ENCODE results near the gene ANKRD52.
A peak's percentile ranks its signal among the peaks of the same experiment; 100 is the strongest.

ANKRD52 gene

GRCh38 chr12:56224954-56225353 lies 33.2 kb downstream of the ANKRD52 start:
- Mint-ChIP-seq H3K9me3 (no peaks in the 10 kb centered on the region), H3K27me3 (ENCODE audit: low read depth) (no peaks in the 10 kb centered on the region), H3K4me3 (peak overlapping the region; percentile 79 to 86 (median 83)), H3K4me1 (peaks cover 39% of the 10 kb centered on the region), H3K36me3 (ENCODE audit: low read depth) (peaks cover 7% of the 10 kb centered on the region), H3K27ac (peak overlapping the region; percentile 12 to 100 (median 100))
- no peak for TF ChIP-seq CTCF (IDR thresholded peaks at IDR 0.05; ENCODE audit: unreplicated experiment in 3 of 3)

GRCh38 chr12:56224102-56224701 lies 34.0 kb downstream of the ANKRD52 start, which contains the start of gene NABP2:
Gene NABP2 (plus strand): TSS chr12:56224342. CDS start chr12:56224857, 515 bp downstream.
- no peaks in the 10 kb centered on the region for H3K9me3 Mint-ChIP-seq
- peak within 1 kb of the TSS; percentile 83 to 98 (median 86) for H3K4me3 Mint-ChIP-seq
- peak within 1 kb of the TSS; percentile 100 for H3K27ac Mint-ChIP-seq
- no peaks in the 10 kb centered on the region for H3K27me3 Mint-ChIP-seq (ENCODE audit: low read depth)
- peak; percentile 90 to 97 (median 96) for TF ChIP-seq CTCF (IDR thresholded peaks at IDR 0.05; ENCODE audit: unreplicated experiment in 3 of 3)
- peaks cover 7% of the 10 kb centered on the region for H3K36me3 Mint-ChIP-seq (ENCODE audit: low read depth)
- peaks cover 39% of the 10 kb centered on the region for H3K4me1 Mint-ChIP-seq

- Mint-ChIP-seq H3K36me3 (ENCODE audit: low read depth) (peaks cover 7% of the 10 kb centered on the region), H3K9me3 (no peaks in the 10 kb centered on the region), H3K27me3 (ENCODE audit: low read depth) (no peaks in the 10 kb centered on the region), H3K4me1 (peaks cover 39% of the 10 kb centered on the region), H3K27ac (peak overlapping the region; percentile 100), H3K4me3 (peak overlapping the region; percentile 79 to 86 (median 83))
- TF ChIP-seq CTCF (IDR thresholded peaks at IDR 0.05; ENCODE audit: unreplicated experiment in 3 of 3), result no peak
Measured at GRCh38 chr12:56223571-56224101, 34.5 kb downstream of the ANKRD52 start.

GRCh38 chr12:56222531-56222895 lies 35.7 kb downstream of the ANKRD52 start:
- H3K4me3 Mint-ChIP-seq, result peak overlapping the region; percentile 96 to 98 (median 98)
- peaks cover 39% of the 10 kb centered on the region for H3K4me1 Mint-ChIP-seq
- no peak for TF ChIP-seq CTCF (IDR thresholded peaks at IDR 0.05; ENCODE audit: unreplicated experiment in 3 of 3)
- H3K36me3 Mint-ChIP-seq (ENCODE audit: low read depth), result peaks cover 7% of the 10 kb centered on the region
- peak overlapping the region; percentile 100 for H3K27ac Mint-ChIP-seq
- H3K27me3 Mint-ChIP-seq (ENCODE audit: low read depth), result no peaks in the 10 kb centered on the region
- no peaks in the 10 kb centered on the region for H3K9me3 Mint-ChIP-seq

- peak within 1 kb of the TSS; percentile 100 for H3K27ac Mint-ChIP-seq
- peak in 1 of 3 experiments; percentile 35 for TF ChIP-seq CTCF (IDR thresholded peaks at IDR 0.05; ENCODE audit: unreplicated experiment in 3 of 3)
- peak within 1 kb of the TSS; percentile 96 to 98 (median 98) for H3K4me3 Mint-ChIP-seq
- peaks cover 39% of the 10 kb centered on the region for H3K4me1 Mint-ChIP-seq
- H3K9me3 Mint-ChIP-seq, result no peaks in the 10 kb centered on the region
- H3K36me3 Mint-ChIP-seq (ENCODE audit: low read depth), result peaks cover 9% of the 10 kb centered on the region
- H3K27me3 Mint-ChIP-seq (ENCODE audit: low read depth), result no peaks in the 10 kb centered on the region
Measured at GRCh38 chr12:56221757-56222530, 36.2 kb downstream of the ANKRD52 start, which contains the start of gene RNF41. Gene RNF41 (minus strand): TSS chr12:56221922. CDS start chr12:56214047, 7,875 bp downstream.

Data from nephron (organoid).